ENCODE data around the gene PLA2G10. TPM values are rescaled to one million over a fixed set of nuclear protein-coding genes. Genes with fewer than 3 reads are reported as not detected.
"Not testable (repeated sequence)": the region's sequence is repeated elsewhere in the genome, so short reads cannot be mapped to it uniquely, and the experiment has no call there.

PLA2G10 gene
- polyA plus RNA-seq, 10 donors = 0.27 to 0.71 (median 0.43) TPM

DNA sequence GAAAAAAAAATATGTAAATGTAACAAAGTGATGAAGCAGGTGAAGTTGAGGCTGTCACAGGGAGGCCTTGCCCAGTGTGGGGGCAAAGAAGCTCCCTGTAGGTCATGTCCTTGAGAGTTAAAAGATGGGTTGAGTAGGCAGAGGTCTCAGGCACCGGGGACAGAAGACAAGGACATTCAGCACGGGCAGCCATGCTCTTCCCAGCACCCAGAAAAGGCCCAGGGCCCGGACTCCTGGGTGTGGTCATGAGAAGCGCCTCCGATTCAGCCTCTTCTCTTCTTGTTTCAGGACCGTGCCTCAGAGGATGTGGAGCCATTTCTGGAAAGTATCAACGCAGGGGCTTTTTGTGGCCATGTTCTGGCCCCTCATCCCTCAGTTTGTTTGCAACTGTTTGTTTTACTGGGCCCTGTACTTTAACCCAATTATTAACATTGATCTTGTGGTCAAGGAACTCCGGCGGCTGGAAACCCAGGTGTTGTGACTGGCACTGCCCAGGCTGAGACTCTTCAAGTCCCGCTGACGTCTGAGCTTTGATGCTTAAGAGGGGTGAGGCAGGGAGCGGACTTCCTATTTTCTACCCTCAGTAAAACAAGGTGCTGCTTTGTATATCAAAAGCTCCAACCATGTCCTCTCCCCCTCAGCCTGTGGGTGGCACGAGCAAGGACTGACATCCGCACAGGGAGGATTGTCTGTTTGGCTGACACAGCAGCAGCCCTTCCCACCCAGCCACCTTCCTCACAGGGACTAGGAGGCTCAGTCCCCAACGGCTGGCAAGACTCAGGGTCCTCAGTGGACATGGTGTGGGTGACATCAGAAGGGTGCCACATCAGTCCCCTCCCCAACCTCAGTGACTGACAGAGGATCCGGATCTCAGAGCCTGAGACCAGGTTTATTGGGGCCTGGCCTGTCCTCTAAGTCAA, 26.5 kb downstream of the PLA2G10 start:
- DNase-seq = no peak

DNA sequence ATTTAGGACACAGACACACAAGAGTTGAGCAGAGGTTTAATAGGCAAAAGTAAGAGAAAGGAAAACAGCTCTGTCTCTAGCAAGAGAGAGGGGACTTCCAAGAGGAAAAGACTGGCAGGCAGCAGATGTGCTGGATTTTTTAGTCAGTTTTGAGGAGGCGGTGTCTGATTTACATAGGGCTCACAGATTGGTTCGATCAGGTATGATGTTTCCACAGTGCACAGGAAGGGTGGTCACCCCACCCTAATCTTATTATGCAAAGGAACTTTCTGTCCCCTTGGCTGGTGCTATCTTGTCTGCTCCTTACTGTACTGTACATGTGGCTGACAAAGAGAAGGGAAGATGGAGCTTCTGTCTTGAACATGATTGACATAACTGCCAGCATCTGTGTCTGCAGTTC, 36.0 kb downstream of the PLA2G10 start:
- DNase-seq = no peak

DNA sequence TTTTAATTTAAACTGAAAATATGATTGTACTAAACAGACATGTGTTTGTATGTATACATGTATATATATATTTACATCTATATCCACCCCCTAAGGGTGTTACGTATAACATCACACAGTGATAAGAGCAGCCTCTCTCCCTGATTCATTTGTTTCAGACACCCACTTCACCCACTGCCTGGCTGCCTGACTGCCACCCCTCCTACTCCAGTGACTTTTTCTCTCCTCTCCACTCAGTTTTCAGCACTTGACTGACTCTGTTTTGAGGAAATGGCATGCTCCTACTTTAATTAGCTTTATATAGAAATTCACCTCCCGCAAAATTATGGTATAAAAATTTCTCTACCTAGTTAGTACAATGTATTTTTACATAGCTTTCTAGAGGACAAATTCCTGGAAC, 41.4 kb downstream of the PLA2G10 start:
- no peak for DNase-seq

DNA sequence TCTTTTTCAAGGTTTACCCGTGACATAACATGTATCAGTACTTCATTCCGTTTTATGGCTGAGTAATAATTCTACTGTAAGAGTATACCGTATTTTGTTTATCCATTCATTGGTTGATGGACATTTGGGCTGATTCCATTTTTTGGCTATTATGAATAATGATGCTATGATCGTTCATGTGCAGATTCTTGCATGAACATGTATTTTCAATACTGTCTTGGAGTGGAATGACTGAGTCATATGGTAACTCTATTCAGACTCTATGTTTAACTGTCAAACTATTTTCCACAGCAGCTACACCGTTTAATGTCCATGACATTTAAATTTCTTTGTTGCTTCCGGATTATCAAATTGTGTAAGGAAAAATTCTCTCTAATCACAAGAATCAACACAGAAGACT, 43.5 kb downstream of the PLA2G10 start:
- no peak for DNase-seq

DNA sequence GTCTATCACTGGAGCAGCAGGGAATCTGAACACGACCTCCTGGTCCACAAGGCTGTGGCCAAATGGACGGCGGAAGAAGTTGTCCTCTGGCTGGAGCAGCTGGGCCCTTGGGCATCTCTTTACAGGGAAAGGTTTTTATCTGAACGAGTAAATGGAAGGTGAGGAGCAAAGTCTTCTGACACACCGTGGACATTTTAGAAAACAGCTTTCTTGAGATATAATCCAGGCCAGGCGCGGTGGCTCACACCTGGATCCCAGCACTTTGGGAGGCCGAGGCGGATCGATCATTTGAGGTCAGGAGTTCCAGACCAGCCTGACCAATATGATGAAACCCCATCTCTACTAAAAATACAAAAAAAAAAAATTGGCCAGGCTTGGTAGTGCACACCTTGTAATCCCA, 44.3 kb downstream of the PLA2G10 start:
- DNase-seq = no peak

DNA sequence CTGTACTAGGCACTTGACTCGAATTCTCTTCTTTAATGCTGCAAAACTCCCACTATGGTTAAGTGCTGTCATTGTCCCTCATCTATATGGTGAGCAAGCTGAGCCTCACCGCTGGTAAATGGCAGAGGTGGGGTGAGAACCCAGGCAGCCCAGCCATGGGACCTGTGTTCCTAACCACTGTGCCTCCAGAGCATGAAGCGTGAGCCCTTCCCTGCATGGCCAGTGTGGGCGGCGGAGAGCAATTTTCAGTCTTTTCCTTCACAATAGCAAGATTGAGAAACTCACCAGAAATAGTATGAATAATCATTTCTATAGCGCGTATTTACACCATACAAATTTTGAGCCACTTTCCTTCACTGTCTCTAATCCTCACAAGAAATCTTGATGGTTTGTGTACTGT, 52.2 kb downstream of the PLA2G10 start:
- no peak for DNase-seq

DNA sequence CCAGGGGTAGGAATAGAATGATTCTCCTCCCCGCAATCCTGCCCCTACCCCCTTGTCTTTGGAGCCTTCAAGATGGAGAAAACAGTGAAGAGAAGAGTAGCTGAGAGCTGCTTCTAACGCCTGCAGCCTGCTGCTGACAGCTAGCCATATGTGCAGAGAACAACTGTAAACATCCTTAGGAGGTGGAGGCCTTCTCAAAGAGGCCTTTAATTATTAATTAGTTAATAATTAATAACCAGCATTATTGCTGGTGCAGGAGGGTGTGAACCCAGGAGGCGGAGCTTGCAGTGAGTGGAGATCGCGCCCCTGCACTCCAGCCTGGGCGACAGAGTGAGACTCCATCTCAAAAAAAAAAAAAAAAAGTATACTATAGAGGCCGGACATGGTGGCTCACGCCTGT, 52.9 kb downstream of the PLA2G10 start:
- no peak for DNase-seq

DNA sequence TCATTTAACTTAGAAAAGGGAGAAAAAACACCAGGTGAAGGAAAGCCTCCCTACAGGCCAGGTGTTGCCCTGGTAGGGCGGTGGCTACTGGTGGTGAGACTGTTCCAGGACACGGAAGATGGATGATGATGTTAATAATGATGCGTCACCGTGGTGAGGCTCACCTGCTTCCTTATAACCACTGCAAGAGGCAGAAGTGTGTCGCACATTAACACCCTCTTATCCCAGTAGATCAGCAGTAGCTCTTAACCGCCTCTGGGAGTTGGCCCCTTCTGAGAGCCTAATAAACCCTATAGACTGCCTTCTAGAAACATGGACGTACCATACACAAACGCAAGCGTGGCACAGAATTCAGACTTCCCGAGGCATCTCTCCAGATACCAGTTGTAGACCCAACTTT, 53.6 kb downstream of the PLA2G10 start:
- no peak for DNase-seq

DNA sequence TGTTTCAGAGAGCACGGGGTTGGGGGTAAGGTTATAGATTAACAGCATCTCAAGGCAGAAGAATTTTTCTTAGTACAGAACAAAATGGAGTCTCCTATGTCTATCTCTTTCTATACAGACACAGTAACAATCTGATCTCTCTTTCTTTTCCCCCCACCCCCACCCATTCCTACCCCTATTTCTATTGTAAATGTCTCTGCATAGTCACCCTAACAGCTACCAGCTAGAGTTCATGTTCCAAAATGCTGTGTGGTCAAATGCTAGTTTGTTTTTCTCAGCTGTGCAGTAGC, 57.2 kb downstream of the PLA2G10 start:
- not testable (repeated sequence) for DNase-seq

DNA sequence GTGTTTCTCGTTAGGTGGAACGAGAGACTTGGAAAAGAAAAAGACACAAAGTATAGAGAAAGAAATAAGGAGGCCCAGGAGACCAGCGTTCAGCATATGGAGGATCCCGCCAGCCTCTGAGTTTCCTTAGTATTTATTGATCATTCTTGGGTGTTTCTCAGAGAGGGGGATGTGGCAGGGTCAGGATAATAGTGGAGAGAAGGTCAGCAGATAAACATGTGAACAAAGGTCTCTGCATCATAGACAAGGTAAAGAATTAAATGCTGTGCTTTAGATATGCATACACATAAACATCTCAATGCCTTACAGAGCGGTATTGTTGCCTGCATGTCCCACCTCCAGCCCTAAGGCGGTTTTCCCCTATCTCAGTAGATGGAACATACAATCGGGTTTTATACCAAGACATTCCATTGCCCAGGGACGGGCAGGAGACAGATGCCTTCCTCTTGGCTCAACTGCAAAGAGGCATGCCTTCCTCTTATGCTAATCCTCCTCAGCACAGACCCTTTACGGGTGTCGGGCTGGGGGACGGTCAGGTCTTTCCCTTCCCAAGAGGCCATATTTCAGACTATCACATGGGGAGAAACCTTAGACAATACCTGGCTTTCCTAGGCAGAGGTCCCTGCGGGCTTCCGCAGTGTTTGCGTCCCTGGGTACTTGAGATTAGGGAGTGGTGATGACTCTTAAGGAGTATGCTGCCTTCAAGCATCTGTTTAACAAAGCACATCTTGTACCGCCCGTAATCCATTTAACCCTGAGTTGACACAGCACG, 57.7 kb downstream of the PLA2G10 start:
- DNase-seq = not testable (repeated sequence)

DNA sequence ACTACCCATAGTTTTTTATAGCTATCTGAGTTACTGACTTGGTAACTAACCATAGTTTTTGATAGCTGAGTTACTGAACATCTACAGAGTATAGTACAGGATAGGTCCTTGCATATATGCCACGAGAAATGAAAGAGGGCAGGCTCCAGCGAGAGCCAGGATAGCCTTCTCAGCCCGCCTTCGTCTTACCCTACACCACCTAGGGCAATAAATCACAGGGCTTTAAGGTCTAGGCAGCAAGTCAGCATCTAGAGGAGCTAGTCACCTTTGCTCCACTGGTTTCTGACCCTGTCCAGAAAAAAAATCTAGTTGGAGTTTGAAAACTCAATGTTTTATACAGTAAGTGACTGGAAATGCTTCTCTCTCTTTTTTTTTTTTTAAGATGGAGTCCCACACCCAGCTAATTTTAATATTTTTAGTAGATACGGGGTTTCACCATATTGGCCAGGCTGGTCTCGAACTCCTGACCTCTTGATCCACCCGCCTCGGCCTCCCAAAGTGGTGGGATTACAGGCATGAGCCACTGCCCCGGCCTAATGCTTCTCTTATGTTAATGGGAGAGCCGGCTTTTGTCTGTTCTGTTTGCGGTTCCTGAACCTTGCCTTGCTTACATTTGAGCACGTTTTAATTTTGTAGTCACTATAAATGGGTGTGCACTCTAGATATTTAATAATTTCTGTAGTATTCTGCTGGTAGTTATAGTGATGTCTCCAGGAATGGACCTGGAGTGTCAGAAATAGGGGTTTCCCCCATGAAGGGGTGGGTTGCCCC, 58.5 kb downstream of the PLA2G10 start:
- DNase-seq = no peak

DNA sequence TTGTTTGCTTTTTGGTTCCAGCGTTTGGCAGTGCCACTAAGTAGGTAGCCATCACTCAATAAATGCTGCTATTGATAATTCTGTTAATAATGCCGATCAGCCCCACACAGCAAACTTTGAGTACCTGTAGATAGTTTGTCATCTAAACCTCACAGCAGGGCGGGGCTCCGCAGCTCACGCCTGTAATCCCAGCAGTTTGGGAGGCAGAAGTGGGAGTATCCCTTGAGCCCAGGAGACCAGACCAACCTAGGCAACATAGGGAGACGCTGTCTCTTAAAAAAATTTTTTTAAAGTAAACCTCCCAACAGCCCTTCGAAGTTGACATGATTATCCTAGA, 59.8 kb downstream of the PLA2G10 start:
- no peak for DNase-seq

DNA sequence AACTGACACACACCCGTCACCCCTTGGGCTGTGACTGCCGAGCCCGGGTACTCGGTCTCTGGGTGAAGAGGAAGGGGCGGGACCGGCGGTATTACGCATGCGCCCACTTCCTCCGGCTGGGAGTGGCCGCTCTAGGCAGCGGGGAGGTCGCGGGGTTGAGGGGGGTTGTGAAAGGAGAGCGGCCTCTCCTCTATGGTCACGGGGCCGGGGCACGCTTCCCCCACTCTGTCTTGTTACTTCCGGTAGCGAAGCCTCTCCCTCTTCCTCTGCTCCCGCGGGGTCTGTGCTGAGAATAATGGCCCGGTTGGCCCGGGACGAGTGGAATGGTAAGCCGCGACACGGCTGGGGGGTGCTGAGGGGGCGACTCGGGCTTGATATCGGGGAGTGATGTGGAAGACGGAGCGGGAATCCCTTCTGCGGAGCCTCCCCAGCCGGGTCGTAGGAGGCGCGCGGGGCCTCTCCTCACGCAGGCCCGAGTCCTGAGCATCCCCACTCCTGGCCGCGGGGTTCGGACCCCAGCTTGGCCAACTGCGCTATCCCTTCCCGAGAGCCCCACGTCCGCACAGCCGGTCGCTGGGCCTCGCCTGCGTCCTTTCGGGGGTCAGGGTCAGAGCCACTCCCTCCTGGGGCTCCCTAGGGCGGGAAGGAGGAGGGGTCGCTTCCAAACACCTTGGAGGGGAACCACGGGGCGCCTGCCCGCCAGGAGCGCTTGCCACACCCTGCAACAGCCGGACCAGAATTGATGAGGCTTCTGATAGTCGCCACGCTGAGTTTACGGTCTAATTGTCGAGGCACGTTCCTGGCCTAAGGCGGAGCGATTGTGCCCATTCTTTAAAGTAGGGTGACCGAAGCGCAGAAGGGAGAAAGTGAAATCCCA, 61.2 kb downstream of the PLA2G10 start, which contains the start of gene BFAR:
BFAR (plus strand) TSS at position 259 of the 877 bp plus-strand sequence. CDS start 11,396 bp downstream, outside the sequence.
- DNase-seq = peak; percentile 97 to 99 (median 98)

DNA sequence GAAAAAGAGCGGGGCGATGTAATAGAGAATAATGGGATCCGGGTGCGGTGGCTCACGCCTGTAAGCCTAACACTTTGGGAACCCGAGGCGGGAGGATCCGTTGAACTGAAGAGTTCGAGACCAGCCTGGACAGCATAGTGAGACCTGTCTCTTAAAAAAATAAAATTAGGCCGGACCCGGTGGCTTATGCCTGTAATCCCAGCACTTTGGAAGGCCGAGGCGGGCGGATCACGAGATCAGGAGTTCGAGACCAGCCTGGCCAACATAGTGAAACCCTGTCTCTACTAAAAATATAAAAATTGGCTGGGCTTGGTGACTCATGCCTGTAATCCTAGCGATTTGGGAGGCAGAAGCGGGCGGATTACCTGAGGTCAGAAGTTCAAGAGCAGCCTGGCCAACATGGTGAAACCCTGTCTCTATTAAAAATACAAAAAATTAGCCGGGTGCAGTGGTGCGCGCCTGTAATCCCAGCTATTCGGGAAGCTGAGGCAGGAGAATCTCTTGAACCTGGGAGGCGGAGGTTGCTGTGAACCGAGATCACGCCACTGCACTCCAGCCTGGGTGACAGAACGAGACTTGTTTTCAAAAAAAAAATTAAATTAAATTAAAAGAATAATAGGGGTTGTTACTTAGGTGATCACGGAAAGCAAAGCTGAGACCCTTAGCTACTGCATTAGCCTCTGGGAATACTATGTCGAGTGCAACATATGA, 63.3 kb downstream of the PLA2G10 start:
- not testable (repeated sequence) for DNase-seq

DNA sequence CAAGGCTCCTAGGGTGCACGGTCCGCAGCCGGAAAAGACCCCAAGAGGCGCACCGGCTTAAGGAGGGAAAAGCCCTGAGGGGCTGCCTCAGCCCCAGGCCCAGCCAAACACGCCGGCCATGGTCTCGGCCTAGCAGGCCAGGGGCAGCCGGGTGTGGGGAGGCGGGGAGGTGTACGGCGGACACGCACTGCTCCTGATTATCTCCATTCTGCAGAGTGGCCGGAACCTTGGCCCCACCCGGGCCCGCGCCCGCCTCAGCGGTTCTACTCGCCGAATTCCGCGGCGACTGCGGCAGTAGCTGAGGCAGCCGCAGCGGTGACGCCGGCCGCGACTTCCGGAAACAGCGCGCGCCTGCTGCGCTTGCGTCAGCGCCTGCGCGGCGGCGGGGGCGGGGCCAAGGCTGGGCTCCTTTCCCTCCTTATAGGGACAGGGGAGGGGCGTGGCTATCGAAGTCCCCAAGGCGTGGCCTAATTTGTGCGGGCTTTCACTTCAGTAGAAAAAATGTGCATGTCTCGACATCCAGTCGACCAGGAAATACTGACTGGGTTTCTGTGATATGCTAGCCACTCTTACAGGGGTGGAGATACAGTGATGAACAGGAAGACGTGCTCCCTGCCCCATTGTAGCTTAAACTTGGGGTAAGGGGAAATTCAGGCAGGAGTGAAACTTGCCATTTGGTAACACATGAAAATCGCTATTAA, 64.0 kb downstream of the PLA2G10 start, which contains the start of gene PARN:
PARN (minus strand) TSS at position 342 of the 701 bp plus-strand sequence; CDS start at position 207, 135 bp downstream.
- peak; percentile 96 to 98 (median 97) for DNase-seq

DNA sequence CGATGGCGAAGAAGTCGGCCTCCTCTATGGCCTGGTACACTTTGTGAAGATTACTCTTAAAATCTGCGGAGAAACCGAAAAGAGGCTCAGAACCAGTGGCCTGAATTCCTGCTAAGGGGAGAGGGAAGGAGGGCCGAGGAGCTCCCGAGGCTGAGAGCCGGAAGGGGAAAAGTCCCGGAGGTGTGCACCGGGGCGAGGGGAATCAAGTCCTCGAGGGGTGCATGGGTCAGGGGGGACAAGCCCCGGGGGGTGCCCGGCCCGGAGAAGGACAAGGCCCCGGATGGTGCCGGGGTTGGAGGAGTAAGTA, 64.5 kb downstream of the PLA2G10 start:
- no peak for DNase-seq

DNA sequence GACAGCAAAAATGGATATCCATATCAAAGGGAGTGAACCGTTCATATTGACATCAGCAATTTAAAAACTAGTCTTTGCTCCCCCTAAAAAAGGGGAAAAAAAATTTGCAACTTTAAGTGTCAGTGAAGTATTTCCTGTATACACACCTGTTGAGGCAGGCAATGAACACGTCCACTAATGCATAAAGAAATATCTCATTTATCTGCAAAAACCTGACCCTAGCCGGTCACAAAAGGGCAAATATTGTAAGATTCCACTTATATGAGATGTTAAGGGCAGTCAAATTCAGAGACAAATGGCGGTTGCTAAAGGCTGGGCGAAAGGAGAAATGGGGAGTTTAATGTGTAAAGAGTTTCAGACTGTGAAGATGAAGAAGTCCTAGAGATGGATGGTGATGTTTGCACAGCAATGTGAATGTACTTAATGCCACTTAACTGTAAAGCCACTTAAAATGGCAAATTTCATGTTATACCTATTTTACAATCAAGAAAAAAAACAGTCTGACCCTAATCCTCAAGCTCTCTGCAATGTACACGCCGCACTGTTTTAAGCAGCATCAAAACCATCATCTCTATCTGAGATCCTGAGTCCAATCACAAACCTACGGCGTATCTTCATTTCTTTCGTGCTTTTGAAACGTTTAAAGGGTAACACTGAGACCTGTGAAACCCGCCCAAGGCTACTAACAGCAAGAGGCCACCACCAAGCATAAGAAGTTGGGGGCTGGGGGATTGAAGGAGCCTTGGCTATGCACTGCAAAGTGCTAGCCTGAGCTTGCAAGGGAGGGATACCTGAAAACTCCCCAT, 65.1 kb downstream of the PLA2G10 start:
- no peak for DNase-seq

DNA sequence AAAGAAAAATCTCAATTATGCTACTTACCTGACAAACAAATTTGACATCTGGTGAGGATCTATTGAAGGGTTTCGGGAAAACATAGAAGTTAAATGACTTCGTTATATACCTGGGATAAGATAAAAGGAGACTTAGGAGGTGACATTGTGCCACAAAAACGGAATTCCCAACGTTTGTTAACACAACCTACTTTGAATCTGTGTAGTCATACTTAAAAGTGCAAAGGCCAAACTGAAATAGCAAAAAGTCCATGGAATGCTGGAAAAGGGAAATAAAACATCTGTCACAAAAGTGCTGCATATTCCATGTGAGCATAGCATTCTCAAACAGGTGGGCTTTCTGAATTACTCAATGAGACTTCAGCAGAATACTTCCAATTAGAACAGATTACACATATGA, 67.0 kb downstream of the PLA2G10 start:
- no peak for DNase-seq

Data from muscle of back (tissue), 11 donors.